ENCODE results near the gene PPP6R3.

GRCh38 chr11:68564261-68564660 lies 103.7 kb downstream of the PPP6R3 start:
- no peak for TF ChIP-seq CTCF (IDR thresholded peaks at IDR 0.05)
- no peak for TF ChIP-seq EP300 (IDR thresholded peaks at IDR 0.05)
- no peak for TF ChIP-seq POLR2A (IDR thresholded peaks at IDR 0.05)
